Measurements from ENCODE around the gene ADRB2. TPM values are rescaled to one million over a fixed set of nuclear protein-coding genes. Genes with fewer than 3 reads are reported as not detected.
A peak's percentile ranks its signal among the peaks of the same experiment; 100 is the strongest.

ADRB2 gene
- total RNA-seq, 2 experiments from 2014 or later: 0.09 TPM; not detected in 1

DNA sequence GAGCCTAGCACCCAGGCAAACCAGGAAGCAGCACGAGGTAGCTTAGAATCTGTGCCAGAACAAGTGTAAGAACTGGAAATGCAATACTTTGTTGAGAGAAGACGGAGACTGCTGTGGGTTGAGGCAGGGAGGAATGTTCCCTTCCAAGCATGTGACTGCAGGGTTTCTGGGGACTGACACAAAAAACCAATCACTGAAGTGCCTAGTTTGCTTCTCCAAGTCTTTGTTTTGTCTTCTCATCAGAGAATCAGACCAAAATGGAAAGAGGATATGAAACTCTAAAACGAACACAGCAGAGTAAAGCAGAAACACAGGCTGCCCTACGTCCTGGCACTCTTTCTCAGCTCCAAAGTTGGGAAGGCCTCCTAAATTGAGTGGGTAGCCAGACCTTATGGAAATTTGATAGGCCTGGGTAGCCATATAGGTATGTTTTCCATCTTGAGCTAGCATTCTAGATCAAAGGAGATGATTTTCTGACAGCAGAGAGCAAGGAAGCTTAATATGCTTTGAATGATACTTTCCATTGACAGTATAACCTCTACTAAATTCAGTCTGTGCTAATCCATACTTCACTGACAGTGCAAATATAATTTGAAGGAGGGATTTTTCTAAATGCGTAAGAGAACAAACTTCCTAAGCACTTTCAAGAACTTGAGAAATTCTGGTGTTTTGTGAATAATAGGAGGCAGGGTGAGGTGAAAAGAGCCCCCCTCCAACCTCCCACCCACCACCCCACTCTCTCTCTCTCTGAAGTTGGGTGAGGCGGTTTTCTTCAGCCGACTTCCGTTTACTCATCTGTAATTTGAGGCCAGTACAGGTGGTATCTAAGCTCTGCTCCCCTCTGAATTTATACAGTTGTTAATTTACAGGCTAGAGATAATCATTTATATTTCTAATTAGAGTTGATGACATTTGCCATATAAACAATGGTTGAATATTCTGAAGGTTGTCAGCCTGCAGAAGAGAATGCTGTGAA, 5.5 kb downstream of the ADRB2 start:
- Mint-ChIP-seq H3K4me1 (peaks cover 15% of the 10 kb centered on the region), H3K9me3 (ENCODE audit: low read depth) (no peaks in the 10 kb centered on the region), H3K27me3 (peaks cover 17% of the 10 kb centered on the region), H3K4me3 (no peak overlapping the region), H3K36me3 (ENCODE audit: low read depth) (no peaks in the 10 kb centered on the region), H3K27ac (no peak overlapping the region)
- ChIA-PET CTCF (interaction anchor here (1.4 kb wide), 1 partner anchor 11 kb away, joined by 3 read pairs; no protein-coding TSS in a partner anchor), POLR2A (no interaction called here)
- no peak for ATAC-seq
- no peak for DNase-seq
- intact Hi-C loops (cut with DNase I, micrococcal nuclease): no loop called here

DNA sequence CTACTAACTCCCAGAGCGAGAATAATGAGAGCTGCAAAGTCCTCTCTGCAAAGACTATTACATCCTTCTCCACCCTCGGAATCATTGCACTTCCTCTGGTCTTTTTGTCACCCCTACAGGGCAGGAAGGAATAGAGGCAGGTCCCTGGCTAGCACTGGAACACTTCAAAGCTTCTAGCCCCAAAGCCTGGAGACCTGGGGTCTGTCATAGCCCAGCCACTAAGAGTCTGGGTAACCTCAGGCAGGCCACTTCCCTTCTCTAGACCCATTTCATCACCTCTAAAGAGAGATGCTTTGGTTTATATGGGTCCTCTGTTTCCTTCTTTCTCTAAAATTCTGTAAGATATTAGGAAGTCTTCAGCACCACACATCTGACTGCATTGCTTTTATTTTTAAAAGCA, 6.7 kb downstream of the ADRB2 start:
- no peak overlapping the region for H3K27ac Mint-ChIP-seq
- ChIA-PET POLR2A (no interaction called here), CTCF (interaction anchor here (0.7 to 1.4 kb wide), 2 partner anchors 12 to 287 kb away, joined by 3 to 4 read pairs; no protein-coding TSS in a partner anchor)
- DNase-seq: no peak
- intact Hi-C loops (cut with DNase I, micrococcal nuclease): no loop called here
- ATAC-seq: no peak
- peaks cover 8% of the 10 kb centered on the region for H3K27me3 Mint-ChIP-seq
- no peaks in the 10 kb centered on the region for H3K36me3 Mint-ChIP-seq (ENCODE audit: low read depth)
- peaks cover 7% of the 10 kb centered on the region for H3K4me1 Mint-ChIP-seq
- no peaks in the 10 kb centered on the region for H3K9me3 Mint-ChIP-seq (ENCODE audit: low read depth)
- no peak overlapping the region for H3K4me3 Mint-ChIP-seq

DNA sequence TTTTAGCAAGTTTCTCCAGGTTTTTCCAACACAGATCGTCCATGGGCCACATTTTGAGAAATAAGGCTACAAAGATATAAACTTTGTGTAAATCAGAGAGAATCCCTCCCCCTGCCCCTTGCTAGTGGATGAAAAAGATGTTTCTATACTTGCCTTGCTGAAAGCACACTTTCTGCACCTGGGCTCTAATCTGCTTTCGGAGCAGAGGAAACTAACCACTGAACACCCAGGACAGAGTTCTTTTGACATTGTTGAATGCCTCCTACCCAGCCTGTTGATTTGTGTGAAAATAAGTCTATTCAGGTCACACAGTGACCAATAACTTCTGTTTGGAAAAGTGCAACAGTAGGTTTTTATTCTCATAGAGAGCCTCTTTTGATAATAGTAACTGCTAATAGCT, 7.5 kb downstream of the ADRB2 start:
- peaks cover under 1% of the 10 kb centered on the region for H3K27me3 Mint-ChIP-seq
- intact Hi-C loops (cut with DNase I, micrococcal nuclease): no loop called here
- POLR2A ChIA-PET: no interaction called here
- H3K4me3 Mint-ChIP-seq: no peak overlapping the region
- H3K9me3 Mint-ChIP-seq (ENCODE audit: low read depth): no peaks in the 10 kb centered on the region
- H3K27ac Mint-ChIP-seq: no peak overlapping the region
- no peak for ATAC-seq
- H3K4me1 Mint-ChIP-seq: peaks cover under 1% of the 10 kb centered on the region
- no peaks in the 10 kb centered on the region for H3K36me3 Mint-ChIP-seq (ENCODE audit: low read depth)
- no peak for DNase-seq
- CTCF ChIA-PET: no interaction called here

DNA sequence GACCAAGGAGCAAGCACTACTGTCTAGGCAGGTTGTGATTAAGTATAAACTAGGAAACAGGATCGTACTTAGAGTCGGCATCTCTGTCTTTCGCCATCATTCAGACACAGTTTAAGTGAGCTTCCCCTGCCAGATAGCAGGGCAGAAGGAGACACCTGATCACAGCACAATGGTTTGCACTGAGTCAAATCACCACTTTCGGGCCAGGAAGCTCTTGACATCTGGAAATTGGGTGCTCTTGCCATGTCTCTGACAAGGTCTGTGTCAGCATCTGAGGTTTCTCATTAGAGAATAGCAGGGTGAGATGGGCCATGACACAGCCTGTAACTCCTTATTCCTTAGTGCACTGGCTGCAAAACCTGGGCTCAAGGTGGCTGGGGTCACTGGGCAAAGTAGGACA, 8.3 kb downstream of the ADRB2 start:
- no peak overlapping the region for H3K27ac Mint-ChIP-seq
- no peaks in the 10 kb centered on the region for H3K9me3 Mint-ChIP-seq (ENCODE audit: low read depth)
- no peaks in the 10 kb centered on the region for H3K36me3 Mint-ChIP-seq (ENCODE audit: low read depth)
- DNase-seq (no peak), ATAC-seq (peak; percentile 33)
- no peak overlapping the region for H3K4me3 Mint-ChIP-seq
- POLR2A ChIA-PET: no interaction called here
- no peaks in the 10 kb centered on the region for H3K4me1 Mint-ChIP-seq
- no peaks in the 10 kb centered on the region for H3K27me3 Mint-ChIP-seq
- CTCF ChIA-PET: no interaction called here
- intact Hi-C loops (cut with DNase I, micrococcal nuclease): no loop called here

DNA sequence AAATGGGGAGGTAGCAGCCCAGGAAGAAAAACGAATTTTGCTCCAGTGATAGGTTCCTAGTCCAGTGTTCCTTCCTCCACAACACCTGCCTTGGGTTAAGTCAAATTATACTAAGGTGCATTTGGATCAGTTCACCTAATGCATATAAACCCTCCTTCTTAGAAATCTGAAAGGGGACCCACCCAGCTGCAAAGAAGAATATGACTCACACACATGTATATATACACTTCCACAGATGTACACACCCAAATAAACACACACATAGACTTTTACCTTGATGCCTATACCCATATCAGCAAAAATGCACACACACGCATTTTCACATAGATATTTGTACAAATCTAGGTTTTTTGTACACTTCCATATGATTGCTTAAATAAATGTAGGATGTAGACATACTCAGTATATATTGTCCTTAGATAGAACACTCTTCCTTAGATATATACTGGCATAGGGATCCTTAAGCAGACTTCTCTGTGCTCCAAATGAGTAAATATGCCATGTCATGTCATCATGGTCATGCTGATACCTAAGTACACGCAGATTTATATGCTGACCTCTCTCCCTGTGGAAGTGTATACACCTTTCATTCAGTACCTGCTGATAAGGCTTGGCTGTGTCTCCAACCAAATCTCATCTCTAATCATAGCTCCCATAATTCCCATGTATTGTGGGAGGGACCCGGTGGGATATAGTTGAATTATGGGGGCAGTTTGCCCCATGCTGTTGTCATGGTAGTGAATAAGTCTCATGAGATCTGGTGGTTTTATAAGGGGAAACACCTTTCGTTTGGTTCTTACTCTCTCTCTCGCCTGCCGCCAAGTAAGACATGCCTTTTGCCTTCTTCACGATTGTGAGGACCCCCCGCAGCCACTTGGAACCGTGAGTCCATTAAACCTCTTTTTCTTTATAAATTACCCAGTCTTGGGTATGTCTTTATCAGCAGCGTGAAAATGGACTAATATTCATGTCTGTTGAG, 10.2 kb downstream of the ADRB2 start:
- H3K27me3 Mint-ChIP-seq: no peaks in the 10 kb centered on the region
- ATAC-seq (no peak), DNase-seq (no peak)
- H3K4me3 Mint-ChIP-seq: no peak overlapping the region
- no peak overlapping the region for H3K27ac Mint-ChIP-seq
- H3K9me3 Mint-ChIP-seq (ENCODE audit: low read depth): no peaks in the 10 kb centered on the region
- ChIA-PET POLR2A (no interaction called here), CTCF (interaction anchor here (0.8 to 0.9 kb wide), 3 partner anchors 17 to 780 kb away, joined by 3 to 4 read pairs (median 3); no protein-coding TSS in a partner anchor)
- no peaks in the 10 kb centered on the region for H3K4me1 Mint-ChIP-seq
- intact Hi-C loops (cut with DNase I, micrococcal nuclease): no loop called here
- H3K36me3 Mint-ChIP-seq (ENCODE audit: low read depth): no peaks in the 10 kb centered on the region

DNA sequence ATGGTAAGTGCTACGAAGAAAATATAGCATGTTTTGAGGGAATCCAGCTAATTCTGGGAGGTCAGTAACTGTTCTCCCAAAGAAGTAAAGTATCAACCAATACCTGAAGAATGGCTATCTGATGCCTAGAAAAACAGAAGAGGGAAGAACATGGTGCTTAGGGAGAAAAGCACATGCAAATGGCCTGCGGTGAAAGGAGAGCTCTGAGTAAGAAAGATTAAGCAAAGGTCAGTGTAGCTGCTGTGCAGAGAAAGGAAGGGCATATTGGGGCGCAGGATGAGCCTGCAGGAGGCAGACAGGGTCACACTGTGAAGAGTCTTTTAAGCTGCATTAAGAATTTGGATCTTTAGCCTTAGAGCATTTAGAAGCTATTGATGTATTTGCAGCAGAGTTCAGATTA, 11.0 kb downstream of the ADRB2 start:
- H3K4me3 Mint-ChIP-seq: no peak overlapping the region
- ChIA-PET CTCF (interaction anchor here (0.9 kb wide), 1 partner anchor 18 kb away, joined by 3 read pairs; no protein-coding TSS in a partner anchor), POLR2A (no interaction called here)
- H3K36me3 Mint-ChIP-seq (ENCODE audit: low read depth): no peaks in the 10 kb centered on the region
- no peak overlapping the region for H3K27ac Mint-ChIP-seq
- intact Hi-C loops (cut with DNase I, micrococcal nuclease): no loop called here
- ATAC-seq (no peak), DNase-seq (no peak)
- no peaks in the 10 kb centered on the region for H3K27me3 Mint-ChIP-seq
- H3K9me3 Mint-ChIP-seq (ENCODE audit: low read depth): no peaks in the 10 kb centered on the region
- H3K4me1 Mint-ChIP-seq: no peaks in the 10 kb centered on the region

DNA sequence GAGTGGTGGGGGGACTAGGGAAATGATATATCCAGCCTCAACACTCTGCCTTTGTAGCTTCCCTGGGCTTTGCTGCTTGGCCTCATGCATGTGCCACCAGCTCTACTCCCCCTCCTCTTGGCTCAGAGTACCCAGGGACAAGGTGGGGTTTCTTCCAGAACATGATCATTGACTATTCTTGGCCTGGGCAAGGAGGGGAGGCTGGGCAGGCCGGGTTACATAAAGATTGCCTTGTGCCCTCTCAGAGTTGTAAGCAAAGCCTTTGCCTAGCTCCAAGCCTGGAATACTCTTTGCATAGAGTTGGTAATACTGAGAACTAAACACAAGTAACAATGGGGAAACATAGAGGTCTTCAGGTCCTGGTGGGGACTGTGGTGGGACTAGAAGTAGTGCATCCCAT, 11.9 kb downstream of the ADRB2 start:
- no peak overlapping the region for H3K4me3 Mint-ChIP-seq
- CTCF ChIA-PET: no interaction called here
- no peaks in the 10 kb centered on the region for H3K36me3 Mint-ChIP-seq (ENCODE audit: low read depth)
- no peaks in the 10 kb centered on the region for H3K27me3 Mint-ChIP-seq
- no peaks in the 10 kb centered on the region for H3K4me1 Mint-ChIP-seq
- DNase-seq (no peak), ATAC-seq (no peak)
- H3K9me3 Mint-ChIP-seq (ENCODE audit: low read depth): no peaks in the 10 kb centered on the region
- no peak overlapping the region for H3K27ac Mint-ChIP-seq
- POLR2A ChIA-PET: no interaction called here
- intact Hi-C loops (cut with DNase I, micrococcal nuclease): no loop called here

DNA sequence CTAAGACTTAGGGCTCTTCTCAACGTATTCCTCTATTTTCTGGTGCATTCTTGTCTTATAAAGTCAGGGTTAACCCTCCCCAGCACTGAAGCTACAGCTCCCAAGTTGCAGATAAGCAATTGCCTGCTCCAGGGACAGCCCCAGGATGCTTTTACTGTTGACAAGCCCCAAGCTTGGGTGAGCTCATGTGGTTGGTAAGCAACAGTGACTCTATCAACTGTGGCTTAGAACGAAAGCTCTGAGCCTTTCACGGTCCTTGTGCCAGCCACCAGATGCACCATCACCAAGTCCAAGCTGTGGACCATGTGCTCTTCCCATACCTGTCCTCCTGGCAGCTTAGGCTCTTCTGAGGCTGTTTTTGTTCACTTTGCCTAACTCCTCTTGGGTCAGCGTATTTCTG, 13.5 kb downstream of the ADRB2 start:
- H3K27me3 Mint-ChIP-seq: no peaks in the 10 kb centered on the region
- H3K36me3 Mint-ChIP-seq (ENCODE audit: low read depth): no peaks in the 10 kb centered on the region
- DNase-seq (no peak), ATAC-seq (peak; percentile 53)
- intact Hi-C loops (cut with DNase I, micrococcal nuclease): no loop called here
- no peak overlapping the region for H3K27ac Mint-ChIP-seq
- no peaks in the 10 kb centered on the region for H3K9me3 Mint-ChIP-seq (ENCODE audit: low read depth)
- ChIA-PET POLR2A (no interaction called here), CTCF (interaction anchor here (0.7 to 1.0 kb wide), 3 partner anchors 12 to 109 kb away, joined by 3 to 6 read pairs (median 3); no protein-coding TSS in a partner anchor)
- H3K4me1 Mint-ChIP-seq: no peaks in the 10 kb centered on the region
- H3K4me3 Mint-ChIP-seq: no peak overlapping the region

DNA sequence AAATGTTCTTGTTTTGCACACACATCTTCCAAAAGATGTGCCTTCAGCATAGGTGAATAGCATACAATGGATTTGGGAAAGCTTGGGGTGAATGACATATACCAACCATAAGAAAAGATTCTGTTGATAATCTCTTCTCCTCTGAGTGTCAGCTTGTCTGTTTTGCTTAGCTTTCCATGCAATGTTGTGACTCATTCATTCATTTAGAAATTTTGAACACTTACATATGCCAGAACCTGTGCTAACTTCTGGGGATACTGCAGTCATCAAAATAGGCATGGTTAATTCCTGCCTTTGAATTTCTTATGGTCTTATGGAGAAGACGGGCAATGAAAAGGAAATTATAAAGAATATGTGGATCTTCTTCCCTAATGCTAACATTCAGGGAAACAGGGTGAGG, 14.1 kb downstream of the ADRB2 start:
- intact Hi-C loops (cut with DNase I, micrococcal nuclease): no loop called here
- CTCF ChIA-PET: interaction anchor here (0.8 kb wide), 1 partner anchor 73 kb away, joined by 3 read pairs; no protein-coding TSS in a partner anchor
- Mint-ChIP-seq H3K4me1 (peaks cover under 1% of the 10 kb centered on the region), H3K4me3 (no peak overlapping the region), H3K27me3 (no peaks in the 10 kb centered on the region), H3K9me3 (ENCODE audit: low read depth) (no peaks in the 10 kb centered on the region), H3K36me3 (ENCODE audit: low read depth) (no peaks in the 10 kb centered on the region), H3K27ac (no peak overlapping the region)
- no peak for ATAC-seq
- POLR2A ChIA-PET: no interaction called here
- no peak for DNase-seq

DNA sequence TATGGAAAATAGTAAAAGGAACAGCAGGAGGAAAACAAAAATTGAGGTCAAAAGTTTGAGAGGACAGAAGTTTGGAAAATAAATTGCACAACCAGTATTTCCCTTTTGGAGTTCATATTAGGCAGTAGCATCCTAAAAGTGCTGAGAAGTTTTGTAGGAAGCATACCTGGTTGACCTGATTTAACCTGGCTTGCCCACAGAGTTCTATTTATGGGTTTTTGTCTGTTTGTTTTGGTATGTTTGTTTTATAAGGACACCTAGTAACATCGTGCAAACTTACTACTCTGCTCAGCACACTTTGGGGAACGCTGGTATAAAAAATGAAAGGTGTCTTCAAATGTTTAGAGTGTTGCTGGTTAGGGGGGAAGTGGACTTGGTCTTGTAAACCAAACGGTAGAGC, 15.1 kb downstream of the ADRB2 start:
- DNase-seq: no peak
- CTCF ChIA-PET: interaction anchor here (0.6 to 0.9 kb wide), 2 partner anchors 13 to 122 kb away, joined by 3 to 4 read pairs; no protein-coding TSS in a partner anchor
- no peak overlapping the region for H3K4me3 Mint-ChIP-seq
- H3K27me3 Mint-ChIP-seq: no peaks in the 10 kb centered on the region
- H3K36me3 Mint-ChIP-seq (ENCODE audit: low read depth): no peaks in the 10 kb centered on the region
- no peak overlapping the region for H3K27ac Mint-ChIP-seq
- POLR2A ChIA-PET: no interaction called here
- peaks cover 6% of the 10 kb centered on the region for H3K4me1 Mint-ChIP-seq
- ATAC-seq: no peak
- no peaks in the 10 kb centered on the region for H3K9me3 Mint-ChIP-seq (ENCODE audit: low read depth)
- intact Hi-C loops (cut with DNase I, micrococcal nuclease): no loop called here

DNA sequence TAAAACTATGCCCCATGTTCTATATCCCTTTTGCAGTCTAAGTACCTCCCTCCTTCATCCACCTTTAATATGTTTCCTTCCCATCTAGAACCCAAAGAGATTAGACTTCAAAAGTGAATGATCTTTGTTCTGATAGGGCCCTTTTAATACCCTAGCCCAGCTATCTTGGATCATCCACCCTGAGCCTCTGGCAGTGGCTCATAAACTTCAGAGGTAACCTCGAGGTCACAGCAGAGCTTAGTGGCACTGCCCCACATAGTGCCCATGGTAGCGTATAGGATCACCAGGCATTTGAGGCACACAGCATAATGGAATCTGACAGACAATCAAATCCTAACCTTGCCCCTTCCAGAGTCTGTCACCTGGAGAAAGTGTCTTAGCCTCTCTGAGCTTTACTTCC, 15.8 kb downstream of the ADRB2 start:
- Mint-ChIP-seq H3K27me3 (no peaks in the 10 kb centered on the region), H3K9me3 (ENCODE audit: low read depth) (no peaks in the 10 kb centered on the region), H3K4me3 (no peak overlapping the region), H3K36me3 (ENCODE audit: low read depth) (no peaks in the 10 kb centered on the region), H3K27ac (no peak overlapping the region), H3K4me1 (peaks cover 6% of the 10 kb centered on the region)
- CTCF ChIA-PET: interaction anchor here (0.6 to 0.9 kb wide), 2 partner anchors 14 to 122 kb away, joined by 3 to 4 read pairs; no protein-coding TSS in a partner anchor
- no peak for ATAC-seq
- POLR2A ChIA-PET: no interaction called here
- DNase-seq: no peak
- intact Hi-C loops (cut with DNase I, micrococcal nuclease): no loop called here
